Kasumi-1 (cell line): Measurements from ENCODE around the gene HNMT.
"Not testable (repeated sequence)": the region's sequence is repeated elsewhere in the genome, so short reads cannot be mapped to it uniquely, and the experiment has no call there.

Experiments used
- DNase-seq, 2 experiments: peaks; one replicate each; lab custom pipeline; 2025; lab: John Stamatoyannopoulos, UW

HNMT gene

DNA sequence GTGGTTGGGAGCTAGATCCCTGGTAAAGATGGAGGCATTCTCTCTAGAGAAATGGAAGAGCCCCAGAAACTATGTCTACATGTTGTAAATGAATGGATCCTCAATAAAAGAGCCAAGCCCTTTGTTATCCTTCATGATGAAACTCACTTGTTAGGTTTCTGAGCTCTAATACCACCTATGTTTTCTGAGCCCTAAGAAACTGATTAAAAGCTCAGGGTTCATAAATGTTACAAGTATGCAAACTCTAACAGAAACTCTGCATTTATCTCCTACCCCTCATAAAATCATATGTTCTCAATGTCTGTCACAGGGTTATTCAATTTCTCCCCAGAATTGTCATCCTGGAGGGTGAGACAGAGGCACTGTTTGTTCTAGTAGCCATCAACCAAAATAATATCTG lies 18.0 kb upstream of the HNMT start:
- DNase-seq, result no peak

DNA sequence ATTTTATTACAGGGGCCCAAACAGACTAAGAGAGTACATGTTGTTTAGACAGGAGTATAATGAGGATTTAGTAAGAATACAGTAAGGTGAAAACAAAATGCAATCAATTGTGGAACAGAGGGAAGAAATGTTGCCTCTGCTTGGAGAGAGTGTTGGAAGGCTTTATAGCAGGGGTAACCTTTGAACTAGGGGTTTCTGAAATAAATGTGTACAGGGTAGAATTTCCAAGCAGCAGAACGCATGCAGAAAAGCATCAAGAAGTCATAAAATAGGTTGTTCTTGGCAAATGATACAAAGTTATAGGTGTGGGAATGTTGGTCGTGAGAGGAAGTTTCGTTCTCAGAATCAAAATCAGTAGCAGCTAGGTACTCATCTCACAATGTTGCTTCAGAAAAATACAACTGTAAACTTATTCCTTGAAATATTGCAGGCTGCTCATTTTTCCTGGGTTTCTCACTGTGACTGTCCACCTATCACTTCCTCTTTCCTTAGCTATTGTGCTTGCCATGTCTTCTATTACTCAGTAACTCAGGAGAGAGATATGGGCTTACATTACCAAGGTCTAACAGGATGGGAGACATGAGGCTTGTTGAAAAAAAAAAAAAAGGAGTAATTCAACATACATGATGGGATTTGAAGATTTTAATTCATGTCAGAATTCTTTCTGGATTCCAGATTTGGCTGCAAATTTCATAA lies 17.1 kb upstream of the HNMT start:
- DNase-seq, result peak; percentile 17 to 22

DNA sequence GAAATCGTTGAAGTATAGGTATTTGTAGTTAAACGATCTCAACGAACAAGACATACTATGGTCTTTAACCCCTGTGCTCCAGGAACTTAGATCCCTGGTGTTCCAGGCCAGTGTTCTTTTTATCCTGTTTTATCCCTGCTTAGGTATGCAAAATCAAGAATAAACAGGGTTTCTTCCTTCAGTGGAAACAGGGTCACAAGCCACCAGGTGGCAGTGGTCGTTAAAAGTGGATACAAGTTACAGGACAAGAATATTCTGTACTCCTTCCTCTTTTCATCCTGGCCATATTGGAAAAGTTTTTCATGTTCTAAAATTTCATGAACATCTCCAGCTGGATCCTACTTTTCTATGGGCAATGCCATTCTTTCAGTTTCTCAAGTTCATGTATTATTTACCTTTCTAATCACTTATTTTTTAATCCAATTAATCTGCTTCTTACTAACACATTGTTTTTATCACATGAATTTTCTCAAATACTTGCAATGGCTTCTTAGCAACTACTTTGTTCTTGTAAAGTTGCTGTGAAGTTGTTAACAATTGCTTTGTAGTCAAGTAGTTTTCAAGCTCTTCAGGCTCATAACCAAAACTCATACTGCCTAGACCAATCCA lies 16.4 kb upstream of the HNMT start:
- DNase-seq, result peak; percentile 83 to 90

DNA sequence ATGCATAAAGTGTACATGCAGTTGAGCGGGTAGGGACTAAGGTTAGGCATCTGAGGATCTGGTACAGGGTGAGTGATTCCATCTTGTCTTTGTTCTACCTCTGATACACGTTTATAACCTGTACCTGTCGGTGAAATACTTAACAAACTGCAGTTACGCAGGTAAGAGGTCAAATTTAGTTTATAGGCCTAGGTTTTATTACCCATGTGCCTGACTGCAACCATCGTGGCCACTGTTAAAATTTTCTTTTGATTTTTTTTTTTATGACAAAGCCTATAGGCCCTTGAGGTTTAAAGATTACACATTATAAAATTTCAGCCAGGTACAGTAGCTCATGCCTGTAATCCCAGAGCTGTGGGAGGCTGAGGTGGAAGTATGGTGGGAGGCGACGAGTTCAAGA lies 15.4 kb upstream of the HNMT start:
- DNase-seq, result no peak

DNA sequence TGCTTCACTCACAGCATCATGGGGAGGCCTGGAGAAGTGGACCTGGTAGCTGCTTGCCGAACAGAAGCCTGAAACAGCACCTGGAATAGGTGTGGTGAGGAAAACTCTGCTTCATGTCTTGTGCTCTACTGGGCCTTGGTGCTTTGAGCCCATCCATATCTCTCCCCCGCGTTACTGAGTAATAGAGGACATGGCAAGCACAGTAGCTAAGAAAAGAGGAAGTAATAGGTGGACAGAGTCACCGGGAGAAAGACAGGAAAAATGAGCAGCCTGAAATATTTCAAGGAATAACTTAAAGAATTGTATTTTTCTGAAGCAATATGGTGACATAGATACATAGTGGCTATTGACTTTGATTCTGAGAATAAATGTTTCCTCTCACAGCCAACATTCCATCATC lies 14.0 kb upstream of the HNMT start:
- peak; percentile 13 to 27 for DNase-seq

DNA sequence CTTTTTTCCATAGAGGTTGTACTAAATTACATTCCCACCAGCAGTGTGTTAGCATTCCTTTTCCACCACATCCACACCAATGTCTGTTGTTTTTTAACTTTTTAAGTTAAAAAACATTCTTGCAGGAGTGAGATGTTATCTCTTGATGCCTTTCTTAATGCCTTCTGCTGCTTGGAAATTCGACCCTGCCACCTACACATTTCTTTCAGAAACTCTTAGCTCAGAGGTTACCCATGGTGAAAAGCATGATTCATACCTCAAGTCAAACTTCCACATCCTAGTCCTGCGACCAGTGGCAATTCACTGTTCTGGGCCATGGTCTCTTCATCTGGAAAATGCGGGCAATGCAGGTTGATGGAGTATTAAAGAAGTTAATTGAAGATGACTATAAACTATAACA lies 12.7 kb upstream of the HNMT start:
- DNase-seq, result no peak

DNA sequence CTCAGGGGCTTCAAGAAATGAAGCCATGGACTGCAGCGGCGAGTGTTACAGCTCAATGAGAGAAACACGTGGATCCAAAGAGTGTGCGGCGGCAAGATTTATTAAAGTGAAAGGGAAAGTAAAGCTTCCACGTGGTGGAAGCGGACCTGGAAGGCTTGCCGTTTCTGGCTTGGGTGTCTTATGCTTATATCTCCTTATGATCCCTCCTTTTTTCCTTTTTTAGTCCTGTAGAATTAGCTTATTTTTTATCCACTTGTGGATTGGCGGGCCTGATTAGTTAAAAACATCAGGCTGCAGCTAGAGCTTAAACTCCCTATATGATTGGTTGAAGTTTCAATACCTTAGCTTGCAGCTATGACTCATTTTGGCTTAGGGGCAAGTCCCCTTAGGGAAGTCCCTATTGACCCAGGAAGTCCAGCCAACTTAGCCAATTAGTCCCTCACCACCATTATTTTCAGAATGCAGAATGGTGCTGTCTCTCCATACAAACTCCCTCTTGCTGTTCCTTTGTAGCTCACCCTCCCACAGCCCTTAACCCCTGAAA lies 11.6 kb upstream of the HNMT start:
- DNase-seq, result no peak

DNA sequence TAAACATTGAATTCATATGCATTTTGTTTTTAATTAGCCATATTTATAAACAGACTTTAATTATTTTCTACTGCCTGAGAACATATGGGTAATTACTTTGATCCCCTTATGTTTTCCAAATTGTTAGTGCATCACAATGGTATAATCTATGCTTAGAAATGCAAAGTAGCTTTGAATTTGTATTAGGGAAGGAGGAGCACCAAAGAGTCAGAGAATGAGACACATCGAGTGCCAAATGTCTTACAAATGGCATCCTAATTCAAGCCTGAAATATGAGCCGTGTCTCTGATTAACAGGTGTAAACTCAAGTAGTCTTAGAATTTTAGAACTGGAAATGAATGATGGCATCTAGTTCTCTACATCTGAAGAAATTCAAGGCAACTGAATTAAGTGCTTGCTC lies 8.7 kb upstream of the HNMT start:
- DNase-seq, result no peak

DNA sequence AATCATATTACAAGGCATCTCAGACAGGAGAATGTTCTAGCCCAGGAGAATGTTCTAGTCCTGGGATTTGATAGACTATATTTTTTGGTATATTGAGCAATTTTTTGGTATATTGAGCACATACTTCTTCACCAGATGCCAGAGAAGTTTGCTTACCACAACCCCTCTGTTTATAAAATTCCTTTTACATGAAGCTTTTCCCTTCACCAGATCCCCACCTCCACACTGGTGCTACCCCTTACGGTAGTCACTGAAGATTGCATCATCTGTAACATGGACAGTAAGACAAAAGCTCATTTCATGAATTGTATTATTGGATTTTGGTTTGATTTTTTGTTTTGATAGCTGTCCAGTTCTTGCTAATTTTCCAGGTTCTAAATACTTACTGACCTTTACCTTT lies 7.2 kb upstream of the HNMT start:
- DNase-seq, result no peak

DNA sequence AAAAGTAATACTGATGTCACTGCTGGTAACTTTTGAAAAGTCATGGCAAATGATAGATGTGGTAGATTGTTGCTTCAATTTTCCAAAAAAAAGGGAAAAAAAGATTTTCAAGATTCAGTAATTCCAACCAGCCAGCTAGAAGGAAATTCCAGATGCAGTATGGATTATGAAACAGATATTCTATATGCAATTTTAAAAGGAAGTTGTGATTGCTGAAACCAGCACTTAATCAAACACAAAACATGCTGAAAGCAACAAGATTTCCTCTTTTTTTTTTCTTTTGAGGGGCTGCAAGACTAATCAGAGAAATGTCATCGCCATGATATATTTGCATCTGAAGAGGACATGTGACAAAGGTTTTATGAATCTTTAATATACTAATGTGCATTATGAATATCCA lies 5.1 kb upstream of the HNMT start:
- DNase-seq, result no peak

DNA sequence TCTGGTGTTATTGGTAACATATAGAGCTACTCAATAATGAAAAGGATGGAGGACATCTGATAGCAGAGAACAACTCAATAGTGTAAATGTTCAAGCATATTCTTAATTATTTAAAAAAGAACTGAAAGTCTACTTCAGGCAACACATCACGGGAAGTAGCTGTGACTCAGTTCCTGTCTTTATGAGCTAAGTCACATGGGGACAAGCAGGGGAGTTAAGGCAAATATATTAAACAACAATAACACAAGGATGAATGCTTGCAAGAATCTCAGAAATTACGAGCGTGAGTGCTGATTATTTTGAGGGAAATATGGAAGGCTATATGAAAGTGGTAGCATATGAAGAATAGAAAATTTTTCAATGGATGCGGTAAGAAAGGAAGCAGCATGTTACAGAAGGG lies 4.0 kb upstream of the HNMT start:
- DNase-seq, result no peak

DNA sequence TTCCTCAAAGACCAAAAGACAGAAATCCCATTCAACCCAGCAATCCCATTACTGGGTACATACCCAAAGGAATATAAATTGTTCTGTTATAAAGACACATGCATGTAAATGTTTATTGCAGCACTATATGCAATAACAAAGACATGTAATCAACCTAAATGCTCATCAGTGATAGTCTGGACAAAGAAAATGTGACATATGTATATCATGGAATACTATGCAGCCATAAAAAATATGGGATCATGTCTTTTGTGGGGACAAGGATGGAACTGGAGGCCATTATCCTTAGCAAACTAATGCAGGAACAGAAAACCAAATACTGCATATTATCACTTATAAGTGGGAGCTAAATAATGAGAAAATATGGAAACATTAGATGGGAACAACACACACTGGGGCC lies 2.7 kb upstream of the HNMT start:
- DNase-seq, result no peak

DNA sequence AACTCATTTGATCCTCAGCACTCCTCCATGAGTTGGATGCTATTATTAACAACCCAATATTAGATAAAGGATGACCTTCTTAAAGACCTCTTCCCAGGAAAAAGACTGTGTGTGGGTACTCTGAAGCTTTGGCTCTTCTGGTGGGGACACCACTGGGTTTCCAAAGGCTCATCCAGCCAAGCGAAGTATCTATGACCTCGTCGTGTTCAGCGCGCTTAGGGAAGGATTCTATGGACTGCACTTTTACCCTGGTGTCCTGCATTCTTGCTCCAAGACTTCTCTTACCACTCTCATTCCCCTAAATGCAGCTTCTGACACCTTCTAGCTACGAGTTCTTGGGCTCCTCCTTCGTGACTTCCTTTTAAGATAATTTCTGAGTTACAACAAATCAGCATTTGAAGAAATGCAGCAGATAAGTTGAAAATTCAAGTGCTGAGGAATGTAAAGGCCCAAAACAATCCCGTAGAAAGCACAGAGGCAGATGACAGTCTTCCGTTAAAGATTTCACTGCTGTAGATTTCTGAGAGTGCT lies 673 bp upstream of the HNMT start:
- no peak for DNase-seq

DNA sequence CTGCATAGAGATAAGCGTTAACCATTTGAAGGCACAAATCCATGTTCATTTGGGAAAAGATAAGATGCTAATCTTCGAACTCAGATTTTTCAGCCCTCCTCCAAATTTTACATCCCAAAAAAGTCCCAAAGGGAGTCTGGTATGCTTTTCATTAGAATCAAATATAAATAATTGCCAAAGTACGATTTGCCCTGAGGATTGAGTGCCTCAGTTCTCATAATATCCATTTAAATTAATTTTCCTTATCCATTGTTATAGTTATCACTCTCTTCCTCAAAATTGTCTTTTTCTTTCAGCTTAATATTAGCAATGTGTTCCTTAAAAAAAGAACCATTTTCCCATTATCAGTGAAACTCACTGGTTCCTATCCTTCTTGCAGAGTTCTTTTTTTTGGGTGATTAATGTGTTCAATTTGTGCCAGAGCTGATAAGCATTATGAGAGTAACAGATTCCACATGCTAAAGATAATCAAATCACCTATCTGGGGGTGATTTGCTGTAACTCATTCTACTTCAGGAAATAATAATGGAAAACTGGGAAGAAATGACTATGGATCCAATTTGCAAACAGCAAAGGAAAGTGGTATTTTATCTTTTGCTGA lies 686 bp downstream of the HNMT start:
- DNase-seq, result no peak

DNA sequence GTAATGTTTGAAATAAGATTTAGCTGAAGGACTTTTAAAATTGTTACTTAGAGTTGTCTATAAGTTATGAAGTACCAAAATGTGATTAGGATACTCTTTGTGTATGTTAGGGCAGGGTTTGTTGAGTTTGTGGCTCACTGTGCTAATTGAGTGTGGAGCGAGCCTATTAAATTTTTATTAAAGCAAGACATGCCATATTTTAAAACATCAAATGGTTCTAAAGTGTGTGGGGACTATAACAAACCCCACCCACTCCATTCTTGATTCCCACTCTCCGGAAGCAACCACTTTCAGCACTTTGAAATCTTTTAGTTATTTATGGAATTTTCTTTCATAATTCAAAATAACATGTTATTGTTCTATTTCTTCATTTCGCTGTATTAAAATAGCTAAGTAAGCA lies 1.8 kb downstream of the HNMT start:
- no peak for DNase-seq

DNA sequence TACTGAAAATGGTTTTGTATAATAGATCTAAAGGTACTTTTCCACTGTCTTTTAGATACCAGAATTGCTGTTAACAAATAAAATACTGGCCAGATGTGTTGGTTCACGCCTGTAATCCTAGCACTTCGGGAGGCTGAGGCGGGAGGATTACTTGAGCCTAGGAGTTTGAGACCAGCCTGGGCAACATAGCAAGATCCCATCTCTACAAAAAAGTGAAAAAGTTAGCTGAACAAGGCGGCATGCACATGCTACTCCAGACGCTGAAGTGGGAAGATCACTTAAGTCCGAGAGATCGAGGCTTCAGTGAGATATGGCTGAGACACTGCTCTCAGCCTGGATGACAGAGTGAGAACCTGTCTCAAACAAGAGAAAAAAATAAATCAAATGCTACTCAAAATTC lies 2.8 kb downstream of the HNMT start:
- no peak for DNase-seq

DNA sequence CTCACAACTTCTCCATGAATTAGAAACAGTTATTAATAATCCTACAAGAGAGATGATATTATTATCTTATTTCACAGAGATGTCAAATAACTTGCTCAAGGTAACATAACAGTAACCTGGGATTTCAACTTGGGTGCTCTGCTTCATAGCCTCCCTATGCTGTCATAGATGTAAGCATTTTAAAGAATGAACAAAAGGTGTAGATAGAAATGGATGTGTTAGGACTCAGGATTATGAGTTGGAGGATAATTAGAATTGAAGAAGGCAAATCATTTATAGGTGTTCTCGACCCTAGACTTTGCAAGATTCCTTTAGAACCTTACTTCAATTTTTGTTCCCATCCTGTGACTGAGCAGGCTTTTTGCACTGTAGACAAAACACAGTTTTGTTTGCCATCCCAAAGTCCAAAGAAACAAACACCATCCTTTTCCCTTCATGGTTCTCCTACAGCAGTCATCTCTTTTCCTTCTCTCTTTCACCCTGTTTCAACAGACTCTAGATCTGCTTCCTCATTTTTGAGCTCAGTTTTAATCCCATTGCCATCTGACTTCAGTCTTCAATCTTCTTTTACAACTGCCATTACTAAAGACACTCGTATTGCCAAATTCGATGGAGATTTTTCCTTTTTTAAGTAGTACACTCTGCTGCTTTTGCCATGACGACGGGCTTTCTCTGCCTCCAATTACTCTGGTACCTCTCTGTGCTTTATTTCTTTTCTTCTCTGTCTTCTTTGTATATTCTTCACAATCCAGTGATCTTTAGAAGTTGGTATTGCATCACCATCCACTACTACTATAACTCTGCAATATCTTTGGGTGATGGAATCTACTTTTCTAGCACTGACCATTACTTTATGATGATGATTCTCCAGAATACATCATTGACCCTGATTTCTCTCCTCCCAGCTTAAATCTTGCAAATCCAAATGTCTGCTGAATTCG lies 4.5 kb downstream of the HNMT start:
- DNase-seq, result peak; percentile 39 to 66

DNA sequence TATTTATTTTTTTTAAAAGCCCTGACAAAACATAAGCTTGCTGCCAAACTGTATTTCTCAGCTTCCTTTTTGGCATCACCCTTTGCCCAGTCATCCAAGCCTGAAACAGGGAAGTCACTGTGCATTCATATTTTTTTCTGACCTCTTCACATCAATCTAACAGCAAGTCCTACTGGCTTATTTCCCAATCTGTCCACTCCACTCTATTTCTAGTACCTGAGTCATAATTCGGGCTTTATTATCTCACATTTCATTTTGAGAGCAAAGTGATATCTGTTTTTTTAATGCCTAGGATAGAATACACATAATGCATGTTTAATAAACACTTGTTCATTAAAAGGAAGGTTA lies 5.1 kb downstream of the HNMT start:
- peak in 1 of 2 experiments; percentile 19 for DNase-seq

DNA sequence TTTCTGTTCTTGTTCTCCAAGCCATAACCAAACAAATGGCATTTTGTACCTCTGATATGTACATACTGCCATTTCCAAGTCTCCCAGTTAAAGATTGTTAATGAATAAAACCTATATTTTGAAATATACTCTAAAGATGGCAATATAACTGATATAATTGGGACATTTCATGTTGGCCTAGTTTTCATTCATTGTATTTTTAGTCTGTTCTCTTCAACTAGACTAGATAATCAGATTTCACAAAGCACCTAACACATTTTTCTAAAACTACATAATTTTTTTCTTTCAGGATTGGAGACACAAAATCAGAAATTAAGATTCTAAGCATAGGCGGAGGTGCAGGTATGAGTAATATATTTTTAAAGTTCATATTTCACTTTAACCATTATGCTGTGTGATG lies 5.6 kb downstream of the HNMT start:
- no peak for DNase-seq

DNA sequence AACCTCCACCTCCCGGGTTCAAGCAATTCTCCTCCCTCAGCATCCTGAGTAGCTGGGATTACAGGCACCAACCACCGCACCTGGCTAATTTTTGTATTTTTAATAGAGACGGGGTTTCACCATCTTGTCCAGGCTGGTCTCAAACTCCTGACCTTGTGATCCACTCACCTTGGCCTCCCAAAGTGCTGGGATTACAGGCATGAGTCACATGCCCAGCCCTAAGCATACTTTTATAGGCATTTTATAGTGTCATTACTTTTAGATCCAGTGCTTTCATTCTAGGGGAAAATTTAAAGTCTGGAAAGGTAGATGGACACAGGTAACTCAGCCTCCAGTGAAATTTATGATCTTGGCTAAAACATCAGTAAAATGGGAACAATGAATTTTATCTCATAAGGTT lies 7.0 kb downstream of the HNMT start:
- DNase-seq, result not testable (repeated sequence)

DNA sequence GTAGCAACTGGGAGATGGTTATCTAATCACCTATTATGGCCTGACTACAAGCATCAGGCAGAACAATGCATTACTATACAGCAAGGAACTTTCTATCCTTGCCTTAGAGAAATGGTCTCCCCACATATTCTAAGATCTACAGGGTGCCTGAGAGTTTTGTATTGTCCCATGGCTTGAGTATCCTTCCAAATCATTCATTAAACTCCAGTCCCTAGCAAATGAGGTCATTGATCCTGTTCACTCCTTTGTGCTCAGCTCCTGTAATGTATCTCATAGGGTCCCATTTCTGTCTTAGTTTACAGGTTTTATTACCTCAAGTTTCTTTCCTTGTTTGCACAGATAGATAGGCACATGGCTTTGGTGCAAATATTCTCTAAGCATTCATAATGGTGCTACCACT lies 9.0 kb downstream of the HNMT start:
- no peak for DNase-seq
